OCI-LY1 (cell line): ENCODE data around the gene DELE1.

Experiments
- H2AFZ ChIP-seq: fragments of 200-600 bp; sonication (generic), shearing (Covaris generic); 2 replicates; pipeline ENCODE4 v1.6.0; 2014; ENCODE audit warnings: antibody characterized with exemption, mild to moderate bottlenecking, low read length
- H3F3A ChIP-seq: fragments of 200-600 bp; sonication (generic), shearing (Covaris generic); 2 replicates; pipeline ENCODE4 v1.6.0; 2014; ENCODE audit warnings: mild to moderate bottlenecking, antibody characterized with exemption, low read length, moderate library complexity; ENCODE audit not compliant: insufficient read depth
- H3K27ac ChIP-seq: fragments of 200-600 bp; sonication (generic); 2 replicates; pipeline ENCODE4 v1.5.1; 2014; ENCODE audit warnings: low read length, mixed run types, mild to moderate bottlenecking, low read depth; ENCODE audit not compliant: poor library complexity, severe bottlenecking
- H3K27me3 ChIP-seq: fragments of 200-600 bp; sonication (generic); 2 replicates; pipeline ENCODE4 v1.6.0; 2014; ENCODE audit warnings: antibody characterized with exemption, mild to moderate bottlenecking, low read length, moderate library complexity; ENCODE audit not compliant: insufficient read depth
- H3K36me3 ChIP-seq: fragments of 200-600 bp; sonication (generic); 2 replicates; pipeline ENCODE4 v1.6.1; 2014; ENCODE audit warnings: mild to moderate bottlenecking, antibody characterized with exemption, low read length, moderate library complexity, mixed read lengths; ENCODE audit not compliant: insufficient read depth
- H3K4me1 ChIP-seq: fragments of 200-600 bp; sonication (generic); 2 replicates; pipeline ENCODE4 v1.5.1; 2014; ENCODE audit warnings: mild to moderate bottlenecking, low read length, moderate library complexity; ENCODE audit not compliant: insufficient read depth, severe bottlenecking
- H3K4me2 ChIP-seq: fragments of 200-600 bp; sonication (generic), shearing (Covaris generic); 2 replicates; pipeline ENCODE4 v1.6.1; 2014; ENCODE audit warnings: low read length
- H3K4me3 ChIP-seq: fragments of 200-600 bp; sonication (generic); 2 replicates; pipeline ENCODE4 v1.5.1; 2014; ENCODE audit warnings: low read length, low read depth, mild to moderate bottlenecking, mixed read lengths; ENCODE audit not compliant: poor library complexity, severe bottlenecking
- H3K79me2 ChIP-seq: fragments of 200-600 bp; shearing (Covaris generic); 2 replicates; pipeline ENCODE4 v1.6.1; 2016; ENCODE audit warnings: mixed run types, low read length, mixed read lengths; ENCODE audit not compliant: insufficient read depth
- H3K9ac ChIP-seq: fragments of 200-600 bp; sonication (generic), shearing (Covaris generic); 2 replicates; pipeline ENCODE4 v1.6.1; 2014; ENCODE audit warnings: mild to moderate bottlenecking, low read length, mixed read lengths
- H3K9me2 ChIP-seq: fragments of 200-600 bp; sonication (generic), shearing (Covaris generic); 2 replicates; pipeline ENCODE4 v1.6.1; 2014; ENCODE audit warnings: low read depth, mild to moderate bottlenecking, low read length, mixed read lengths
- H3K9me3 ChIP-seq: fragments of 200-600 bp; shearing (Covaris generic); 2 replicates; pipeline ENCODE4 v1.6.1; 2014; ENCODE audit warnings: low read length, mixed read lengths
- H4K20me1 ChIP-seq: fragments of 200-600 bp; sonication (generic), shearing (Covaris generic); 2 replicates; pipeline ENCODE4 v1.6.0; 2016; ENCODE audit warnings: mild to moderate bottlenecking, low read length; ENCODE audit not compliant: insufficient read depth
- EZH2 ChIP-seq: fragments of 200-600 bp; sonication (generic), shearing (Covaris generic); IDR thresholded peaks from 2 replicates; pipeline ENCODE4 v1.8.0; 2017; ENCODE audit warnings: borderline replicate concordance, mixed run types, mild to moderate bottlenecking, antibody characterized with exemption, low read length, moderate library complexity, mixed read lengths
- TF ChIP-seq, protein P1 (sequence below): fragments of 200-600 bp; sonication (generic), shearing (Covaris generic); IDR thresholded peaks from 2 replicates; pipeline ENCODE4 v1.5.1; 2017; ENCODE audit warnings: mild to moderate bottlenecking, antibody characterized with exemption, low read length, moderate library complexity, mixed read lengths

Gene DELE1

DNA sequence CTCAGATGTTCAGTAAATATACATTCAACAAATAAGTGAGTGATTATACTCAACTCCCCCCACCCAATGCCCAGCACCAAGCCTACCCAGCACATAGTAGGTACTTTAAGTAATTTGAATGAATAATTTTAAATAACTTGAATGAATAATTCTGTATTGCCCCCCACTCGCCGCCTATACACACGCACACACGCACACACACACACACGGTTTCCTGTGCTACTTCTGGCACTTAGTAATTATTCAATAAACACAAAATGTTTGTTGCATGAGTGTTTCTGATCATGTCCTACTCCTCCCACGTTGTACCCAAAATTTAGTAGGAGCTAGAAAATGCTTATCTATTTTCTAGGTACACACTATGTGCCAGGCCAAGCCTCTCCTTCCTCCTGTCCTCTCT, 18.1 kb downstream of the DELE1 start:
- Histone ChIP-seq H3K4me3 (no peak overlapping the region), H3K27ac (no peak overlapping the region), H2AFZ (no peak overlapping the region), H3K4me2 (no peak overlapping the region), H3K79me2 (no peaks in the 10 kb centered on the region), H3K27me3 (no peaks in the 10 kb centered on the region), H3K9ac (no peak overlapping the region), H4K20me1 (no peaks in the 10 kb centered on the region), H3K9me3 (no peaks in the 10 kb centered on the region), H3K4me1 (no peaks in the 10 kb centered on the region), H3K9me2 (no peaks in the 10 kb centered on the region), H3K36me3 (peaks cover 23% of the 10 kb centered on the region), H3F3A (no peaks in the 10 kb centered on the region)
- TF ChIP-seq EZH2, result no peak
- TF ChIP-seq, protein P1, sequence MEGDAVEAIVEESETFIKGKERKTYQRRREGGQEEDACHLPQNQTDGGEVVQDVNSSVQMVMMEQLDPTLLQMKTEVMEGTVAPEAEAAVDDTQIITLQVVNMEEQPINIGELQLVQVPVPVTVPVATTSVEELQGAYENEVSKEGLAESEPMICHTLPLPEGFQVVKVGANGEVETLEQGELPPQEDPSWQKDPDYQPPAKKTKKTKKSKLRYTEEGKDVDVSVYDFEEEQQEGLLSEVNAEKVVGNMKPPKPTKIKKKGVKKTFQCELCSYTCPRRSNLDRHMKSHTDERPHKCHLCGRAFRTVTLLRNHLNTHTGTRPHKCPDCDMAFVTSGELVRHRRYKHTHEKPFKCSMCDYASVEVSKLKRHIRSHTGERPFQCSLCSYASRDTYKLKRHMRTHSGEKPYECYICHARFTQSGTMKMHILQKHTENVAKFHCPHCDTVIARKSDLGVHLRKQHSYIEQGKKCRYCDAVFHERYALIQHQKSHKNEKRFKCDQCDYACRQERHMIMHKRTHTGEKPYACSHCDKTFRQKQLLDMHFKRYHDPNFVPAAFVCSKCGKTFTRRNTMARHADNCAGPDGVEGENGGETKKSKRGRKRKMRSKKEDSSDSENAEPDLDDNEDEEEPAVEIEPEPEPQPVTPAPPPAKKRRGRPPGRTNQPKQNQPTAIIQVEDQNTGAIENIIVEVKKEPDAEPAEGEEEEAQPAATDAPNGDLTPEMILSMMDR, result no peak

DNA sequence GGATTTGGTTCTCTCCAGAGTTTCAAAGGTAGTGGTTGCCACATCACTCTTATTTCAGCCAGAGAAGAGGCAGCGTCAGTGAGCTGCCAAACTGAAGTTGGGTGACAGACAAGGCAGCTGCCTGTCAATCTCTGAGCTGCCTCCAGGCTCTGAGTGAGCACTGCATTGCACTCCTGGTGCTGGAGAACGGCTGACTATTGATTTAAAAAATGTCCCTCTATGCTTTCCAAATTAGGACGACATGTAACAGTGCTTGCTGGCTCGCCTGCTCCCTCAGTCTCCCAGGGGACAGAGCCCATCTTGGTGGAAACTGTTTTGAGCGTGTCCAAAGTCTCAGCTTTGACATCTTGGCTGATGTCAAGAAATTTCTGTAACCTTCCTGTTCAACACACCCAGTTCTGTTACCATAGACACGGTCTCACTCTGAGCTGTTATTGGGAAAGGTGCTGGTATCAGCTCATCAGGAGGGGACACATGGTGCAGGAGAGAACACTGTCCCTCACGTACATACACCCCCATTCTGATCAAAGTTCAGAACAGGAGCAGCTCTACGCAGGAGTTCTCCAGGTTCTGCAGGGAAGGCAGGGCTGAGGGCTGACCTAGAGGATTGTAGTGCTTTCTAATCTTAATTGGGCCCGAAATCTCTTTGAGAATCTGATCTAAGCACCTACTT, 18.6 kb downstream of the DELE1 start:
- no peak overlapping the region for H2AFZ ChIP-seq
- TF ChIP-seq EZH2, result no peak
- TF ChIP-seq, protein P1, result no peak
- no peaks in the 10 kb centered on the region for H3K9me2 ChIP-seq
- H4K20me1 ChIP-seq, result no peaks in the 10 kb centered on the region
- H3K27me3 ChIP-seq, result no peaks in the 10 kb centered on the region
- H3K9ac ChIP-seq, result no peak overlapping the region
- H3K27ac ChIP-seq, result no peak overlapping the region
- H3K4me1 ChIP-seq, result no peaks in the 10 kb centered on the region
- no peaks in the 10 kb centered on the region for H3K79me2 ChIP-seq
- H3F3A ChIP-seq, result no peaks in the 10 kb centered on the region
- peaks cover 17% of the 10 kb centered on the region; the same call in 1 of the 2 replicates for H3K36me3 ChIP-seq
- no peaks in the 10 kb centered on the region for H3K9me3 ChIP-seq
- H3K4me2 ChIP-seq, result no peak overlapping the region
- no peak overlapping the region for H3K4me3 ChIP-seq

DNA sequence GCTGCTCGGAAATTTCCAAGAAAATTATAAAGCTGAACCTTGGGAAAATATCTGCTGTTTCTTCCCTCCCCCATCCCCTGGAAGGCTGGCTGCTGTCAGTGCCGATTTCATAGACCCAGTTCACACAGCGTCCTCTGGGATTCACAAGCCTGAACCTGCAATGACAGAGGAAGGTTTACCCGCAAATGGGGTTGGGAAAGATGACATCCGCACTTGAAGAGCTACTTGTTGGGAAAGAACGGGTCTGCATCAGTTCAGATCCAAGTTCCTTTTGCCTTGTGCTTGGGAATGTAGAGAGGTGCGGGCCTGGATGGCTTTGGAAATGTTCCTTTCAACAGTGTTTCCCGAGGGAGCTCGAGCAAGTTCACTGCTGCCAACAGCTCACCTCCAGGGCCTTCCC, 20.4 kb downstream of the DELE1 start:
- Histone ChIP-seq H3K4me3 (no peak overlapping the region), H4K20me1 (no peaks in the 10 kb centered on the region), H3K9me3 (no peaks in the 10 kb centered on the region), H3K27me3 (no peaks in the 10 kb centered on the region), H3K9me2 (no peaks in the 10 kb centered on the region), H3K4me1 (no peaks in the 10 kb centered on the region), H3K36me3 (0 out of 2 replicates have a peak, but pooled peaks cover 7% of the 10 kb centered on the region), H2AFZ (no peak overlapping the region), H3K27ac (no peak overlapping the region), H3K9ac (no peak overlapping the region), H3K79me2 (no peaks in the 10 kb centered on the region), H3K4me2 (no peak overlapping the region), H3F3A (no peaks in the 10 kb centered on the region)
- TF ChIP-seq, protein P1, result no peak
- no peak for TF ChIP-seq EZH2
